Lung microvascular endothelial cell (primary cell): ENCODE data around the gene MLST8. TPM values are rescaled to one million over a fixed set of nuclear protein-coding genes. Genes with fewer than 3 reads are reported as not detected.
"Not testable (repeated sequence)": the region's sequence is repeated elsewhere in the genome, so short reads cannot be mapped to it uniquely, and the experiment has no call there.

Experiments
- DNase-seq, 2 donors: peaks; one replicate each; pipeline versions ENCODE4 v3.0.0 to v3.0.0-alpha.2; 2010; ENCODE audit warnings: low read depth in 2 of 2
- total RNA-seq: library from RNA; depleted of rRNA; stranded (reverse); fragments of >200 nt; gene quantifications from 2 replicates; pipeline ENCODE4 v1.2.1, GENCODE V29; 2014

MLST8 gene
- total RNA-seq, 1 donor from 2014 or later, result 13.5 TPM

DNA sequence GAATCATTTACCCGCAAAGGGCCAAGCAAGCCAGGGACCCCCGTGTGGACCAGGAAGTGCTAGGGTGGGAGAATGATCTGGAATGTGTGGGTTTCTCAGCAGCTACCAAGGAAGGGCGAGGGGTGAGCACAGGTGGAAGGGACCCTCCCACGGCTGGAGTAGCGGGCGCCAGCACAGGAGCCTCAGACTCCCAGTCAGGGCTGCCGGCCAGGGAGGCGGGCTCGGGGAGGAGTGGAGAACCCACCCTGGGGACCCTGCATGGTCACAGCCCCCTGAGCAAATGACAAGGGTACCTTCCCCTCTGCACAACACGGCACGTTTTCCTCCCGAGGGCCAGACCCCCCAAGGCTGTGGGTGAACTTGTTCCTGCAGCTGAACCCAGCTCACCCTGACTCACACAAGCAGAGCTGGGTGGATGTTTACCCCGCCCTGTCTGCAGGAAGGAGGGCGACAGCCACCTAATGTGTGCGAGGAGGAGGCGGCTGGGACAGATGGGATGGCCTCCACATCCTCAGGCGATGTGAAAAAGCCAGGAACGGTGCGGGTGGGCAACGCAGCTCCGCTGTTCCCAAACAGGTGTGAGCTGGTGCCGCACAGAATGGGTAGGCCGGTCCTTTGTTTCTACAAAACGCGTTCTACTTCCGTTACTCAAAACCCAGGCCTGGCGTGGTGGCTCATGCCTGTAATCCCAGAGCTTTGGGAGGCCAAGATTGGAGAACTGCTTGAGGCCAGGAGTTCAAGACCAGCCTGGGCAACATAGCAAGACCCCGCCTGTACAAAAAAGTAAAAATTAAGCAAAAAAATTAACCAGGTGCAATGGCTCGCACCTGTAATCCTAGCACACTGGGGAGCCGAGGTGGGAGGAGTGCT lies 39.9 kb downstream of the MLST8 start:
- no peak for DNase-seq

DNA sequence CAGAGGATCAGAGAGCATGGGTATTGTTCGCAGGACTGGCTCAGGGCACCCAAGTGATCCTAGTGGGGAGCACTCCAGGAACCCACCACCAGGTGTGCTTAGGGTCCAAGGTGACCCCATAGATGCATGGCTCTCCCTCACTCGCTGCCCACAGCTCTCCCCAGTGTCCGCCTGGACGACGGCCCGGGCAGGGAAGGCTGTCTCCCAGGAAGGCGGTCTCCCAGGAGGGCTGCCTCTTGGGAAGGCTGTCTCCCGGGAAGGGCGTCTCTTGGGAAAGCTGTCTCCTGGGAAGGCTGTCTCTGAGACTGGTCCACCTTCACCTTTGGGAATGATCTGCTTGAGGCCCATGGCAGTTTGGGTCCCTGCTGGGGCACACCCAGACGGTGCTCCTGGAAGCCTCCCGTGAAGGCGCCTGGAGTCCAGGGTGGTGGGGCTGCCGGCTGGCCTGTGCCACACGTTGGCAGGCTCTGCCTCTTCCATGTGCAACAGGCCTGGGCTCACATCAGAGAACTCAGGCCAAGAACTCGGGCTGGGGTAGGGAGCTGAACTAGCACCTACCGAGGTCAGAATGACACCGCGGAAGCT lies 41.1 kb downstream of the MLST8 start:
- DNase-seq, result no peak

DNA sequence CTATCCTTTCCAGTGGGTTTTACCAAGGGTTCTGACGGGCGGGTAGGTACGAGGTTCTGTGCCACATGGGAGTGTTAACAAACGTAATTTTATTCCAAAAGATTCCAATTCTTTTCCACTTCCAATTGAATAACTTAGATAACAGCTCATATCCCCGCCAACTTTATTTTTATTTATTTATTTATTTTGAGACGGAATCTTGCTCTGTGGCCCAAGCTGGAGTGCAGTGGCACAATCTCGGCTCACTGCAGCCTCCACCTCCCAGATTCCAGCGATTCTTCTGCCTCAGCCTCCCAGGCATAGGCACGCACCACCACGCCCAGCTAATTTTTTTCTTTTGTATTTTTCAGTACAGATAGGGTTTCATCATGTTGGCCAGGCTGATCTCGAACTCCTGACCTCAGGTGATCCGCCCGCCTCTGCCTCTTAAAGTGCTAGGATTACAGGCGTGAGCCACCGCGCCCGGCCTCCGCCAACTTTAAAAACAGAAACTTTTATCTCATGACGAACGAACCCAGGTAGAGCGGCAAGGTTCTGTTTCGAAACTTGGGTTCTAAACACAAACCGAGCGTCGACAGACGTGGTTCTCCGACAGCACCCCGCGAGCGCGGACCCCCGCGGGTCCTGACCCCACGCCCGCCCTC lies 45.5 kb downstream of the MLST8 start:
- peak; percentile 28 to 48 for DNase-seq

DNA sequence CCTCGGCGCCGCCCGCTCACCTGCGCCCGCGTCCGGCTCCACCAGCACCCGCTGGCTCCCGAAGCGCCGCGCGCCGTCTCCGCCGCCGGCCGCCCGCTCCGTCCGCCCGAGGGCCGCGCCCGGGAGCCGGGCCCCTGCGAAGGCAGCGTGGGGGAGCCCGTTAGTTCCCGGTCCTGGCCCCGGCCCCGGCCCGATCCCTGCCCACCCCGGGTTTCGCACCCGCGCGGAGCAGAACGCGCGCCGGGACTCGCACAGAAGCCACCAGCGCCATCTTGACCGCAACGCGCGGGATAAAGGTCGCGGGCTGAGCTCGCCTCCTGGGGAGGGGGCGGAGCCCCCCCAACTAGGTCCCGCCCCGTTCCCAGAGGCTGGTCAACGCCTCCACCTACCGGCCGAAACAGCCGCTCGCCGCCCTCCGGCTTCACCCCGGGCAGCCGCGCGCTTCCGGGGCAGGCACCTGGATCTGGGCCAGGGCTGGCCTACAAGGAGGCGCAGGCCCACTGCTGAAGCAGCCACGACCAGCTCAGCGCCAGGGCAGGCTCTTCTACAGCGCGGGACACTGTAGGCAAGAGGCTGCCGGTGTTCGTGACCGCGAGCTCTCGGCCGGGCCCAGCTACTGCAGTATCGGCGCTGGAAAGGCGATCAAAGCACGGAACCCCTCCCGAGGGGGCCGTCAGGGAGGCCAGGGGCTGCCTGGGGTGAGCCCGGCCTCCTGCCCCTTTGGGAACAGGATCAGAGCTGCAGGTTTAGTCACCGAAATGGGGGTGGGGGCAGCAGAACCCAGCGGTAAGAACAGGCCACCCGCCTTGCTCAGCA lies 46.2 kb downstream of the MLST8 start, which contains the start of gene ECI1:
Gene ECI1, minus strand, starts transcription at position 292 of the 816 bp plus-strand sequence. Its CDS starts 21 bp downstream, at position 271.
- DNase-seq, result peak; percentile 90 to 94

DNA sequence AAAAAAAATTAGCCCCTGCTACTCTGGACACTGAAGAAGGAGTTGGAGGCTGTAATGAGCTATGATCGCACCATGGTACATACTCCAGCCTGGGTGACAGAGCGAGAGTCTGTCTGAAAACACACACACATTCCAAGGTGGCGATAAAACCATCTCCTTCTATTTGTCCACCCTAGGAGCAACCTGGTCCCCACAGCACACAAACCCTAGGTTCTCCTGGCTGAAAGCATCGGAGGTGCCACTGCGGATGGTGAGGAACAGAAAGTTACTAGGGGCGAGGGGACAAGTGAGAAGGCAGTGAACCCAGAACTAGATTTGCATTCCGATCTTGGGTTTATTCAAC lies 47.5 kb downstream of the MLST8 start:
- no peak for DNase-seq

DNA sequence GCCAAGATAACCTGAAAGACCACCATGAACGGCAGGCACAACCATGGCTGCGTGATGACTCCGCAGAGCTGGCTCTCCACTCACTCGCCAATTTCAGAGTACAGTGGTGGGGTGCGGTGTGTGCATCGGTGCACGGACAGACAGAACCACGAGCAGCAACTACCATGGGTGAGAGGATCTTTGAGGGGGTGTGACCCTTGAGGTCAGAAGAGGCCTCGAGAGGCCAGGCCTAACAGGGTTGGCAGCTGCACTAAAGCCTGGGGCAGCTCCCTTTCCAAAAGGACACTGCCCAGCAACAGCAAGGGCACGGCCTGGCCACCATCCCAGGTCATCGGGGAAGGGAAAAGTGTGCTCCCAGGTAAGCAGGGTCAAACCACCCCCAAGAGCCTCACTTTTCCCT lies 48.0 kb downstream of the MLST8 start:
- DNase-seq, result no peak

DNA sequence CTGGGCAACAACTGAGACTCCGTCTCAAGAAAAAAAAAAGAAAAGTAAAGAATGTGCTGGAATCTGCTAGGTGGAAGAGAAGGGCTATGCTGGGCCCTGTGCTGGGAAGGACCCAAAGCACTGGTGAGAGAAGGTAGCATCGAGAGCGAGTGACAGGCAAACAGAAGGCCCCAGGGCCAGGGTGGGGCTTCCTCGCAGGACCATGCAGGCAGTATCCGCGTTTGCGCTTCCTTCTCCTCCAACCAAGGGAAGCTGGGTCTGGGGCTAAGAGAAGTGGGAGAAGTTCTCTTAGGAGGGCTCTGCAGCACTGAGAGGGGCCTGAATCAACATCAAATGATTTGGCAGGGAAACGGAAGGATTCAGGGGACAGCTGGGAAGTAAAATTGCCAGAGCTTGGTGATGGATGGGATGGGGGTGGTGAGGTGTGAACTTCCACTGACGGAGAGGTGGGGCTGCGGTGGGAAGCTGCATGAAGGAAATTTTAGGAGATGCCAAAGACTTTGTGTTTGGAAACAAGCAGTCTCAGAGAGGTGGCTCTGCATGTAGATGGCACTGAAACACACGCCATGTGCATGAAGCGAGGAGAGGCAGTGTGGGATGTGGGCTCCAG lies 51.4 kb downstream of the MLST8 start:
- DNase-seq, result no peak

DNA sequence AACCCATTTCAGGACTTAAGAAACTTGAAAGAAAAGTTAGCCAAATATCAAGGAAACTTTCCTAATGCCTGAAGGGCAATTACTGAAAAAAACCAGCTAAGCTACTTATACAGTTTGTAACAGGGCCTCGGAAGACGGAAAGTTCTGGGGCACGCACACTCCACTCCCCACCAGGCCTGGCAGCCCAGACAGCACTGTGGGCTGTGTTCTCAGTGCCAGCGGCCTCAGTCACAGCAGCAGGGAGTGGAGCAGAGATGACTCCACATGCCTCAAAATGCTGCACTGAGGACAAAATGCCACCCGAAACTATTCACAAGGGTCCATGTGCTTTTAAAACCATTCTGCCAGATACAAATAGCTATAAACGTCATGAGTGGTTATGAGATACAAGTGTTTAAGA lies 52.5 kb downstream of the MLST8 start:
- DNase-seq, result no peak

DNA sequence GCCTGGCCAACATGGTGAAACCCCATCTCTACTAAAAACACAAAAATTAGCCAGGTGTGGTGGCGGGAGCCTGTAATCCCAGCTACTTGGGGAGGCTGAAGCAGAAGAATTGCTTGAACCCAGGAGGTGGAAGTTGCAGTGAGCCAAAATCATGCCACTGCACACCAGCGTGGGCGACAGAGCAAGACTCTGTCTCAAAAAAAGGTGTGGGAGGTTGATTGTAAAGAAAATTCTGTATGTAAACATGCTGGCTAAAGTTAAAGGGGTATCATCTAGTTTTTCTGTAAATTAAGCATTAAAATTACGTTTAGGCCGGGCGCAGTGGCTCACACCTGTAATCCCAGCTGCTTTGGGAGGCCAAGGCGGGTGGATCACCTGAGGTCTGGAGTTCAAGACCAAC lies 53.3 kb downstream of the MLST8 start:
- DNase-seq, result not testable (repeated sequence)

Other genes with a start within 250 kb of the MLST8 start
- gene NDUFB10, start 245.9 kb upstream of the MLST8 start, total RNA-seq, result 113 and 126 TPM in 2 replicates
- 2,011 and 3,024 TPM in 2 replicates for gene RPS2, start 240.6 kb upstream of the MLST8 start, total RNA-seq
- not detected in 2 replicates for gene RNF151, start 238.6 kb upstream of the MLST8 start, total RNA-seq
- gene TBL3, start 233.4 kb upstream of the MLST8 start, total RNA-seq, result 20.5 and 21.2 TPM in 2 replicates
- under 0.01 TPM in 2 replicates for gene NOXO1, start 224.0 kb upstream of the MLST8 start, total RNA-seq
- gene GFER, start 221.3 kb upstream of the MLST8 start, total RNA-seq, result 8.1 and 8.5 TPM in 2 replicates
- 0.40 and 2.0 TPM in 2 replicates for gene SYNGR3, start 215.5 kb upstream of the MLST8 start, total RNA-seq
- gene ZNF598, start 195.6 kb upstream of the MLST8 start, total RNA-seq, result 8.9 and 9.7 TPM in 2 replicates
- 0.44 and 0.60 TPM in 2 replicates for gene NPW, start 185.7 kb upstream of the MLST8 start, total RNA-seq
- gene NHERF2, start 178.6 kb upstream of the MLST8 start, total RNA-seq, result 42.1 and 47.6 TPM in 2 replicates
- gene NTHL1, start 157.6 kb upstream of the MLST8 start, total RNA-seq, result 22.8 and 31.2 TPM in 2 replicates
- 23.8 and 29.0 TPM in 2 replicates for gene TSC2, start 157.5 kb upstream of the MLST8 start, total RNA-seq
- gene PKD1, start 69.6 kb upstream of the MLST8 start, total RNA-seq, result 18.5 and 31.5 TPM in 2 replicates
- 0.20 and 0.65 TPM in 2 replicates for gene RAB26, start 56.8 kb upstream of the MLST8 start, total RNA-seq
- 60.8 and 63.9 TPM in 2 replicates for gene TRAF7, start 49.7 kb upstream of the MLST8 start, total RNA-seq
- under 0.01 TPM in 2 replicates for gene CASKIN1, start 8.8 kb upstream of the MLST8 start, total RNA-seq
- gene BRICD5, start 5.4 kb downstream of the MLST8 start, total RNA-seq, result 0.44 and 2.2 TPM in 2 replicates
- 10.0 and 11.5 TPM in 2 replicates for gene PGP, start 9.4 kb downstream of the MLST8 start, total RNA-seq
- gene E4F1, start 18.1 kb downstream of the MLST8 start, total RNA-seq, result 16.1 and 20.8 TPM in 2 replicates
- 0.22 and 0.40 TPM in 2 replicates for gene DNASE1L2, start 31.0 kb downstream of the MLST8 start, total RNA-seq
- gene ECI1, start 46.1 kb downstream of the MLST8 start, total RNA-seq, result 23.5 and 29.6 TPM in 2 replicates
- 33.6 and 45.4 TPM in 2 replicates for gene RNPS1, start 62.7 kb downstream of the MLST8 start, total RNA-seq
- 20.3 and 30.2 TPM in 2 replicates for gene ABCA3, start 135.3 kb downstream of the MLST8 start, total RNA-seq
- gene CCNF, start 224.0 kb downstream of the MLST8 start, total RNA-seq, result 7.7 and 15.0 TPM in 2 replicates